Body of pancreas (tissue), 4 donors: ENCODE data around the gene PGS1. TPM values are rescaled to one million over a fixed set of nuclear protein-coding genes. Genes with fewer than 3 reads are reported as not detected.
A peak's percentile ranks its signal among the peaks of the same experiment; 100 is the strongest.

Experiments
- ATAC-seq: fragments of 150-250 bp; one replicate; pipeline ENCODE4 v1.9.1; 2016
- DNase-seq, 4 donors: peaks; one replicate each; pipeline ENCODE4 v3.0.0-alpha.2; 2019
- H3K27ac ChIP-seq, 4 donors: fragments of 200-600 bp; sonication (generic); 1 replicate in 3 of 4; 2 replicates in 1 of 4; pipeline versions ENCODE4 v1.5.1 to v1.6.1; 2016 to 2019; ENCODE audit warnings: mild to moderate bottlenecking in 1 of 4, mixed read lengths in 1 of 4, moderate library complexity in 1 of 4
- H3K27me3 ChIP-seq, 2 donors: fragments of 200-600 bp; sonication (generic); one replicate each; pipeline ENCODE4 v1.6.0; 2016; ENCODE audit warnings: mild to moderate bottlenecking in 1 of 2
- H3K36me3 ChIP-seq, 2 donors: fragments of 200-600 bp; sonication (generic); replicated peaks in 1 of 2; 2 replicates each; pipeline ENCODE4 v1.5.1; 2016; ENCODE audit warnings: low read depth in 2 of 2; ENCODE audit not compliant: insufficient read depth in 1 of 2
- H3K4me1 ChIP-seq: fragments of 200-600 bp; sonication (generic); one replicate; pipeline ENCODE4 v1.6.0; 2016
- H3K4me3 ChIP-seq, 2 donors: fragments of 200-600 bp; sonication (generic); 1 replicate in 1 of 2; 2 replicates in 1 of 2; pipeline ENCODE4 v1.5.1; 2016 to 2019
- H3K9me3 ChIP-seq, 3 donors: fragments of 200-600 bp; sonication (generic); 1 replicate in 2 of 3; 2 replicates in 1 of 3; pipeline ENCODE4 v1.5.1; 2016
- POLR2A ChIP-seq, 3 donors: fragments of 450-650 bp; IDR thresholded peaks; one replicate each; pipeline ENCODE4 v1.6.1; 2016; ENCODE audit warnings: antibody characterized with exemption in 3 of 3, mild to moderate bottlenecking in 2 of 3
- WGBS, 2 donors: methylation state at CpG; one replicate each; pipeline ENCODE4 v1.1.5; 2017; 5-methylcytosine and 5-hydroxymethylcytosine counted together
- intact Hi-C: fragments of 100-400 bp; cut with DNase I; formaldehyde crosslinking; loops from one replicate; pipeline ENCODE4 v1.15.1; 2023
- total RNA-seq, 2 donors: library from RNA; depleted of rRNA; stranded (reverse); fragments of >200 nt; gene quantifications; one replicate each; pipeline ENCODE4 v1.1.0, GENCODE V29; 2016
- TF ChIP-seq, protein P1 (sequence below), 7 experiments: fragments of 450-650 bp in 4 of 7; fragments of 200-600 bp in 3 of 7; sonication (generic) in 3 of 7; IDR thresholded peaks; one replicate each; pipeline ENCODE4 v1.5.1; 2016 to 2019; ENCODE audit warnings: antibody characterized with exemption in 7 of 7

Gene PGS1
- total RNA-seq, 2 donors from 2014 or later, result 17.1 to 30.4 TPM

DNA sequence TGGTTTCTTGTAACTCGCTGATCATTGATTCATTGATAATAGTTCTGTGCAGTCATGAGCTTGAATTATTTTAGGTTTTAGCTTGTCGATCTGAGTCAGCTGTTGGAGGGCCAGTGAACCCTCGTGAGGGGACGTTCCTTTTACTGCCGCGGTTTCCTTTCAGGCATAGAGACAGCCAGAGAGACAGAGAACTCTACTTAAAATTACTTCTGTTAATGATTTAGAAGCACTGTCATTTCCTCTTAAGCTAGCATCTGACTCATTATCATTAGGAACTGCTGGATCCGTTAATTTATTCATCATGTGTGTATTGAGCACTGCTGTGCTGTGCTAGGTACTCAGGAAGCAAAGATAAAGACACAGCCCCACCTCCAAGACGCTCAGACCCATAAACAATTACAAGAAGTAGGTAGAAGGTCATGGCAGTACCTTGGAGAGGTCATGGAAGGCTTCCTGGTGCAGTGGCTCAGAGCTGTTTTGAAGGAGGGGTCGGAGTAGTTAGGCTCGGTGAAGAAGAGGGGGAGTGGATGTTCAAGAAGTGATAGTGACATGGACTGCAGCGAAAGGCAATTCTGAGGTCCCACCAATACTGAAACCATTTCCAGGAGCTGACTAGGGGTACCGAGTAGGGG is 3.3 kb downstream of the PGS1 start:
- Histone ChIP-seq H3K4me1 (peaks cover 41% of the 10 kb centered on the region), H3K36me3 (no peaks in the 10 kb centered on the region), H3K27ac (peak overlapping the region in 3 of 4 donors; percentile 23 to 65 (median 39)), H3K9me3 (no peaks in the 10 kb centered on the region), H3K27me3 (no peaks in the 10 kb centered on the region), H3K4me3 (no peak overlapping the region)
- ATAC-seq (no peak), DNase-seq (no peak)
- WGBS, 2 donors, result 61 to 69% methylated on average over 12 of the region's 12 CpGs
- TF ChIP-seq, protein P1, sequence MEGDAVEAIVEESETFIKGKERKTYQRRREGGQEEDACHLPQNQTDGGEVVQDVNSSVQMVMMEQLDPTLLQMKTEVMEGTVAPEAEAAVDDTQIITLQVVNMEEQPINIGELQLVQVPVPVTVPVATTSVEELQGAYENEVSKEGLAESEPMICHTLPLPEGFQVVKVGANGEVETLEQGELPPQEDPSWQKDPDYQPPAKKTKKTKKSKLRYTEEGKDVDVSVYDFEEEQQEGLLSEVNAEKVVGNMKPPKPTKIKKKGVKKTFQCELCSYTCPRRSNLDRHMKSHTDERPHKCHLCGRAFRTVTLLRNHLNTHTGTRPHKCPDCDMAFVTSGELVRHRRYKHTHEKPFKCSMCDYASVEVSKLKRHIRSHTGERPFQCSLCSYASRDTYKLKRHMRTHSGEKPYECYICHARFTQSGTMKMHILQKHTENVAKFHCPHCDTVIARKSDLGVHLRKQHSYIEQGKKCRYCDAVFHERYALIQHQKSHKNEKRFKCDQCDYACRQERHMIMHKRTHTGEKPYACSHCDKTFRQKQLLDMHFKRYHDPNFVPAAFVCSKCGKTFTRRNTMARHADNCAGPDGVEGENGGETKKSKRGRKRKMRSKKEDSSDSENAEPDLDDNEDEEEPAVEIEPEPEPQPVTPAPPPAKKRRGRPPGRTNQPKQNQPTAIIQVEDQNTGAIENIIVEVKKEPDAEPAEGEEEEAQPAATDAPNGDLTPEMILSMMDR (IDR thresholded peaks at IDR 0.05), result no peak
- no peak for TF ChIP-seq POLR2A (IDR thresholded peaks at IDR 0.05)
- intact Hi-C loops, result no loop called here

DNA sequence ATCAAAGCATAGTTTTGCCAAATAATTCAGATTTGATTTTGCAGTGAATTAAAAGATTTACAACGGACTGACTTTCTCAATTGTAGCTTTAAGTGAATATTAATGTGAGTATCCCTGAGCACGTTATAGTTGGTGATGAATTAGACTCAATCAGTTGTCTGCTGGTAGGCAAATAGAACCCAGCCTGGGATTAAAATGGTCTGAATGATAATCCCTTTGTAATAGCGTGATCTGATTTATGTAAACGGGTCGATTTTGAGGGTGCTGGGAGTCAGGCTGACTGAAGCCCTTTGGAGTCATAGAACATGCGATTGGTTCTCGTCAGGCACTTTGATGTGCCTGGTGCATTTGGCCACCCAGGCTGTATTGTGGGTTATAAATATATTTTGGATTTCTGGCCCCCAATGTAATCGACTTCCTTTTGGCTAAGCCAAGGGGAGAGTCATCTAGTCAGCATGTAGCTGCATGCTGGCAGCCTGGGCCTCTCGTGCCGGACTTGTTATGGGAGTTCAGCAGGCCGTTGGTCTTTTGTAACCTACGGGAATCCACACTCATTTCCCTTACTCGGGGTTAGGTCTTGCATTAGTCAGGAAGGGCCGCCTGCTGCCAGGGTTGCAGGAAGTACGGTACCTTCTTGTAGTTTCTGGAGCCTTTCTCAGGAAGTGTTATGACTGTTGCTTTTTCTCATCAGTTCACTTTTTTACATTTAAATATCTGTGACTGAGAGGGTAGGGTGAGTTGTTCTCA is 5.4 kb downstream of the PGS1 start:
- Histone ChIP-seq H3K4me3 (no peak overlapping the region), H3K9me3 (no peaks in the 10 kb centered on the region), H3K36me3 (no peaks in the 10 kb centered on the region), H3K27ac (peak overlapping the region in 3 of 4 donors; percentile 7 to 77 (median 38)), H3K4me1 (peaks cover 47% of the 10 kb centered on the region), H3K27me3 (no peaks in the 10 kb centered on the region)
- intact Hi-C loops, result no loop called here
- TF ChIP-seq, protein P1 (IDR thresholded peaks at IDR 0.05), result no peak
- peak in 1 of 3 donors; percentile 28 for TF ChIP-seq POLR2A (IDR thresholded peaks at IDR 0.05)
- DNase-seq (peak; percentile 32 to 85 (median 58)), ATAC-seq (peak; percentile 62)
- 48 to 68% methylated on average over 15 of the region's 15 CpGs for WGBS, 2 donors

DNA sequence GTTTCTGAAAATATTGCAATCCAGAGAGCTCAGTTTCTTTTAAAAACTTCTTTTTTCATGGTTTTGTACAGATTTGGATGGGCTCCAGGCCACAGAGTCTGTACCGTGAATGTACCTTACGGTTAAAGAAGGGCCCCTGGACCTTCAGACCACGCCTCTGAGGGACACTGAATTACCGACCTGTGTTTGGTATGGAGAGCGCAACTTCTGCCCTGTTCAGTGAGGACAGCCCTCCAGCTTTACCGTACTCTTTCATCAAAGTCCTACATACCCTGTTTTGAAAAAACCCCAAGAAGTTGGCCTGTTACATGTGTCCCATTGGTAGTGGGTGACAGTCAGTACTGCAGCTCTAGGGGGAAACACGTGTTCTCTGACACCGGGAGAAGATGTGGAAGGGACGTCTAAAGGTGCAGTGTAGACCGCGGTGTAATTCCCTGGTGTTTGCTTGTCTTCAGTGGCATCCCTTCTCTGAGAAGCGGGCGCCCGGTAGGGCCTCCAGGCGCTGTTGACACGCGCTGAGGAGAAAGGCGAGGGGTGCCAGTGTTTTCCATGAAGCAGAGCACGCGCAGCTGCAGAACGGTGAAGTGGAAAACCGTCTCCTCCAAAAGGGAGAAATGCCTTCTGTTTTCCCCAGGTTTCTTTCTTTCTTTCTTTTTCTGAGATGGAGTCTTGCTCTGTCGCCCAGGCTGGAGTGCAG is 6.2 kb downstream of the PGS1 start:
- H3K4me1 ChIP-seq, result peaks cover 41% of the 10 kb centered on the region
- H3K36me3 ChIP-seq, result no peaks in the 10 kb centered on the region
- DNase-seq (no peak), ATAC-seq (no peak)
- WGBS, 2 donors, result 81 to 88% methylated on average over 23 of the region's 23 CpGs
- intact Hi-C loops, result no loop called here
- TF ChIP-seq, protein P1 (IDR thresholded peaks at IDR 0.05), result no peak
- no peak for TF ChIP-seq POLR2A (IDR thresholded peaks at IDR 0.05)
- no peaks in the 10 kb centered on the region for H3K9me3 ChIP-seq
- no peak overlapping the region for H3K4me3 ChIP-seq
- H3K27me3 ChIP-seq, result no peaks in the 10 kb centered on the region
- peak overlapping the region in 3 of 4 donors; percentile 7 to 77 (median 36) for H3K27ac ChIP-seq

DNA sequence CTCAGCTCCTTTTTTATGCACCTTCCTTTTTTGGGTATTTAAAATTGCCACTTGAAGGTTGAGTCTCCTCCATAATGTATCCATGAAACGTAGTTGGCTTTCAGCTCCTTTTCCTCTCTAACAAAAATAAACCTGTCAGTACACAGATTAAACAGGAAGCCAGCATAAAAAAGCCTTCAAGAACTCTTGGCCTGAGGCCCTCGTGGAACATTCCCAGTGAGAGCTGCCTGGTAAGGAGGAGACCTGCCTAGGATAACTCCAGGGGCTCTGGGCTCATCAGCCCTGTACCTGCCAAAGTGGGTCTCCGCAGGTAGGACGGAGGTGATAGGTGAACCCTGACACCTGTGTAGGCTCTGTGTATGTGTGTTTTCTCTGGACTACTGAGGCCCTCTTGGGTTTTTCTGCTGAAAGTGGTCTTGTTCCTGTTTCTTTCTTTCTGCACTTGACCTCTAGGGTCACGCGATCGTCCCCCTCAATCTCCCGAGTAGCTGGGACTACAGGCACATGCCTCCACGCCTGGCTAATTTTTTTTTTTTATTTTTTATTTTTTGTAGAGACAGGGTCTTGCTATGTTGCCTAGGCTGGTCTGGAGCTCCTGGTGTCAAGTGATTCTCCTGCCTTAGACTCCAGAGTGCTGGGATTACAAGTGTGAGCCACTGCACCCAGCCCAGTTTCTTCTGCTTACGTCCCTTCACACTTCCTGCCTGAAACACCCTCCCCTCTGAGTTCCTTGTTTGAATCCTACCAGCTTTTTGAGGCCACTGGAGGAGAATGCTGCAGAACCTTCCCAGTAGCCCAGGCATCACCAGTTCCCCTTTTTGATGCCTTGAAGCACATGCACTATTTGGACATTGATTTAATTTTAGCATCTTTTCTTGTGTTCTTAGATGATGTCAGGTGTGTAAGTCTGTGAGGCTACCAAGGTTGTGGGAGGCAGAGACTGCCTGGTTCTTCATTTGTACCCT is 9.8 kb downstream of the PGS1 start:
- ATAC-seq, result no peak
- no peak overlapping the region for H3K4me3 ChIP-seq
- peak in 2 of 4 donors; percentile 22 to 69 for DNase-seq
- H3K4me1 ChIP-seq, result peaks cover 15% of the 10 kb centered on the region
- peak in 1 of 3 donors; percentile 48 for TF ChIP-seq POLR2A (IDR thresholded peaks at IDR 0.05)
- TF ChIP-seq, protein P1 (IDR thresholded peaks at IDR 0.05), result no peak
- no peaks in the 10 kb centered on the region for H3K36me3 ChIP-seq
- intact Hi-C loops, result no loop called here
- WGBS, 2 donors, result 54 to 66% methylated on average over 10 of the region's 10 CpGs
- H3K27ac ChIP-seq, result peak overlapping the region in 2 of 4 donors; percentile 49 to 77
- H3K9me3 ChIP-seq, result no peaks in the 10 kb centered on the region
- no peaks in the 10 kb centered on the region for H3K27me3 ChIP-seq
